HepG2 (cell line): ENCODE data around the gene FRMPD2. TPM values are rescaled to one million over a fixed set of nuclear protein-coding genes. Genes with fewer than 3 reads are reported as not detected.

Source experiments
- ATAC-seq: fragments of 200-7000 bp; cut with Tn5 transposase; 3 replicates; pipeline ENCODE4 v1.9.1; 2020; ENCODE audit warnings: mild to moderate bottlenecking, moderate library complexity
- BruUV-seq: library from RNA; stranded (reverse); fragments of 400-500 nt; replicated peaks from 2 replicates; lab custom pipeline; 2021; lab: Mats Ljungman, UMichigan
- CTCF ChIA-PET: fragments of 300-600 bp; formaldehyde crosslinking; extraction: SDS; loops from one replicate; lab custom pipeline; 2021; ENCODE audit warnings: low total read pairs, inconsistent platforms, low intra/inter-chr PET ratio; lab: Yijun Ruan, JAX
- POLR2A ChIA-PET: fragments of 350-600 bp; sonication (Branson Sonifier 250); formaldehyde crosslinking; loops from one replicate; lab custom pipeline; 2020; ENCODE audit warnings: antibody characterized with exemption, inconsistent platforms; lab: Yijun Ruan, JAX
- DNase-seq: peaks from one replicate; pipeline ENCODE4 v3.0.0-alpha.2; 2015; ENCODE audit warnings: low spot score
- FAIRE-seq: peaks from 3 replicates; lab custom pipeline; 2011; peaks lifted over from hg19 to GRCh38; lab: Jason Lieb, UNC
- H2AFZ ChIP-seq: one replicate; pipeline ENCODE4 v1.6.1; 2011; ENCODE audit warnings: low read length, inconsistent platforms
- H3K27ac ChIP-seq: fragments of 300-600 bp; 3 replicates; pipeline ENCODE4 v1.8.0; 2011; ENCODE audit warnings: mixed run types, mild to moderate bottlenecking, mixed read lengths, low read length, inconsistent platforms; ENCODE audit not compliant: insufficient read depth; ENCODE audit errors: extremely low read length
- H3K27me3 ChIP-seq, 2 experiments: fragments of 200-600 bp in 1 of 2; 2 replicates in 1 of 2; 3 replicates in 1 of 2; pipeline versions ENCODE4 v1.6.0 to v1.8.0; 2011; ENCODE audit warnings: low read length in 2 of 2, mild to moderate bottlenecking in 2 of 2, moderate library complexity in 2 of 2, inconsistent platforms in 1 of 2; ENCODE audit not compliant: insufficient read depth in 2 of 2, control insufficient read depth in 1 of 2
- H3K36me3 ChIP-seq, 2 experiments: fragments of 200-600 bp in 1 of 2; replicated peaks in 1 of 2; 2 replicates in 1 of 2; 3 replicates in 1 of 2; pipeline versions ENCODE4 v1.5.1 to v1.8.0; 2011; ENCODE audit warnings: low read length in 2 of 2, inconsistent platforms in 1 of 2; ENCODE audit not compliant: insufficient read depth in 2 of 2, control insufficient read depth in 1 of 2
- H3K4me1 ChIP-seq: 2 replicates; pipeline ENCODE4 v1.5.1; 2012; ENCODE audit warnings: low read length, inconsistent platforms; ENCODE audit not compliant: insufficient read depth
- H3K4me2 ChIP-seq: 2 replicates; pipeline ENCODE4 v1.6.0; 2011; ENCODE audit warnings: low read depth, low read length, inconsistent platforms
- H3K4me3 ChIP-seq, 3 experiments: fragments of 200-600 bp in 1 of 3; sonication (generic), shearing (Covaris generic) in 1 of 3; replicated peaks in 1 of 3; 2 replicates each; pipeline ENCODE4 v1.5.1; 2011 to 2016; ENCODE audit warnings: low read length in 3 of 3, inconsistent platforms in 2 of 3, low read depth in 2 of 3, mild to moderate bottlenecking in 2 of 3, control low read depth in 1 of 3, mixed read lengths in 1 of 3; ENCODE audit not compliant: insufficient read depth in 1 of 3
- H3K79me2 ChIP-seq: one replicate; pipeline ENCODE4 v1.6.1; 2011; ENCODE audit warnings: low read length, inconsistent platforms; ENCODE audit not compliant: insufficient read depth
- H3K9ac ChIP-seq: 2 replicates; pipeline ENCODE4 v1.6.0; 2011; ENCODE audit warnings: mild to moderate bottlenecking, low read depth, low read length, inconsistent platforms; ENCODE audit not compliant: insufficient read depth
- H3K9me3 ChIP-seq: 2 replicates; pipeline ENCODE4 v1.5.1; 2012; ENCODE audit warnings: mild to moderate bottlenecking, low read length
- H4K20me1 ChIP-seq: 2 replicates; pipeline ENCODE4 v1.6.0; 2011; ENCODE audit warnings: inconsistent platforms, mild to moderate bottlenecking, low read length, moderate library complexity; ENCODE audit not compliant: insufficient read depth
- HOXA9 ChIP-seq: sonication (generic); formaldehyde crosslinking; IDR thresholded peaks from 2 replicates; pipeline ENCODE4 v1.8.1; 2022; ENCODE audit warnings: missing genetic modification reagents, mild to moderate bottlenecking, moderate library complexity, borderline replicate concordance
- JUNB ChIP-seq: sonication (generic); formaldehyde crosslinking; IDR thresholded peaks from 2 replicates; pipeline ENCODE4 v1.8.0; 2022; ENCODE audit warnings: missing genetic modification reagents, mild to moderate bottlenecking, borderline replicate concordance
- MTA1 ChIP-seq: sonication (generic); formaldehyde crosslinking; IDR thresholded peaks from 2 replicates; pipeline ENCODE4 v1.4.0; 2020; ENCODE audit warnings: missing genetic modification reagents, mild to moderate bottlenecking, borderline replicate concordance
- ZFYVE20 ChIP-seq: sonication (generic); formaldehyde crosslinking; IDR thresholded peaks from 2 replicates; pipeline ENCODE4 v1.8.0; 2023; ENCODE audit warnings: low read depth, mild to moderate bottlenecking, moderate library complexity, missing genetic modification reagents, borderline replicate concordance
- ZNF44 ChIP-seq: sonication (generic); formaldehyde crosslinking; IDR thresholded peaks from 2 replicates; pipeline ENCODE4 v1.5.1; 2020; ENCODE audit warnings: mild to moderate bottlenecking, missing genetic modification reagents
- WGBS: methylation state at CpG from one replicate; pipeline ENCODE4 v1.1.6; 2017; ENCODE audit warnings: low lambda C conversion rate; 5-methylcytosine and 5-hydroxymethylcytosine counted together
- in situ Hi-C: cut with HindIII; loops from 2 replicates; pipeline ENCODE4 v1.10.0; 2017; ENCODE audit warnings: low pct_unique_long_range_greater_than_20kb; ENCODE audit not compliant: extremely low pct_ligation_motif_present
- intact Hi-C: fragments of 100-400 bp; cut with micrococcal nuclease; formaldehyde crosslinking; loops from one replicate; pipeline ENCODE4 v1.10.0; 2022; ENCODE audit not compliant: unreplicated experiment
- polyA plus RNA-seq, 8 experiments: library from polyadenylated mRNA; depleted of rRNA in 3 of 8; stranded (reverse) in 7 of 8; unstranded in 1 of 8; fragments of >200 nt; fragmentation: Illumina TruSeq in 4 of 8; extraction: Trizol in 4 of 8; gene quantifications; 2 replicates each; pipeline versions ENCODE4 v1.2.1 to v1.2.3, GENCODE V29; 2011 to 2016; ENCODE audit warnings: low read depth in 4 of 8, missing spikeins in 1 of 8, mixed read lengths in 1 of 8; ENCODE audit not compliant: insufficient read depth in 1 of 8
- total RNA-seq, 5 experiments: library from RNA; depleted of rRNA; stranded (reverse); fragments of >200 nt; fragmentation: Illumina TruSeq; extraction: Trizol; gene quantifications; 2 replicates each; pipeline ENCODE4 v1.2.3, GENCODE V29; 2016; ENCODE audit warnings: low read depth in 1 of 5
- TF ChIP-seq, protein P1 (sequence below): sonication (generic); formaldehyde crosslinking; IDR thresholded peaks from 2 replicates; pipeline ENCODE4 v1.4.0; 2020; ENCODE audit warnings: missing genetic modification reagents
- TF ChIP-seq, protein P2 (sequence below): sonication (generic); formaldehyde crosslinking; IDR thresholded peaks from 2 replicates; pipeline ENCODE4 v1.5.0; 2020; ENCODE audit warnings: missing genetic modification reagents
- TF ChIP-seq, protein P3 (sequence below): sonication (generic); formaldehyde crosslinking; IDR thresholded peaks from 2 replicates; pipeline ENCODE4 v1.5.1; 2020; ENCODE audit warnings: mild to moderate bottlenecking, missing genetic modification reagents, moderate library complexity
- TF ChIP-seq, protein P4 (sequence below): sonication (generic); formaldehyde crosslinking; conservative IDR thresholded peaks from 2 replicates; pipeline ENCODE4 v1.8.0; 2022; ENCODE audit warnings: mild to moderate bottlenecking, moderate library complexity, missing genetic modification reagents

The FRMPD2 gene
- total and polyA plus RNA-seq, 2 of the 13 experiments (the other 11 are each of a cell fraction or from before 2014, with no cell fraction given): 0.45 to 1.3 TPM

DNA sequence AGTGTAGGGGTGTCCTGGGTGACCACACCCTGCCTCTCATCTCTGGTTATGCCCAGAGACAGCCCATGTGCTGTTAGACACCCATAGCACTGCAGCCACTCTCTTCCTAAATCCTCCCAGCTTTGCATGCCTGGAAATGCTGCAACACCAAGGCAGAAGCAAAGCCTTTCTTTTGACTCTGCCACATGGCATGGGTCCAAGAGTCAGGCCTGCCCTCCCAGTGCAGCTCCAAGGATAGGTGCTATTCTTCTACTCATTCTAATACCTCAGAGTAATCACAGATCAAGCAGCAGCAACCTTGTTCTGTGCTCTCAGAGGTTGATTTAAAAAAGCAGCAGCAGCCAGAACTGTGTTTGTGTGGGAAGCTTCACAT is 23.4 kb downstream of the FRMPD2 start:
- no TSS peak for BruUV-seq
- ATAC-seq: peak; percentile 44
- DNase-seq: peak; percentile 4
- Histone ChIP-seq H3K9me3 (no peaks in the 10 kb centered on the region), H3K4me3 (peak overlapping the region in 1 of 3 experiments; percentile 30; a peak in 2 of 6 replicates), H2AFZ (no peak overlapping the region), H3K9ac (no peak overlapping the region), H4K20me1 (no peaks in the 10 kb centered on the region), H3K27me3 (no peaks in the 10 kb centered on the region), H3K79me2 (no peaks in the 10 kb centered on the region)
- intact Hi-C loops (no loop called here), in situ Hi-C loops (no loop called here)
- ChIA-PET POLR2A (no interaction called here), CTCF (no interaction called here)
- TF ChIP-seq HOXA9 (no peak), JUNB (no peak), MTA1 (CRISPR knock-in tag) (no peak)
- TF ChIP-seq, protein P1, sequence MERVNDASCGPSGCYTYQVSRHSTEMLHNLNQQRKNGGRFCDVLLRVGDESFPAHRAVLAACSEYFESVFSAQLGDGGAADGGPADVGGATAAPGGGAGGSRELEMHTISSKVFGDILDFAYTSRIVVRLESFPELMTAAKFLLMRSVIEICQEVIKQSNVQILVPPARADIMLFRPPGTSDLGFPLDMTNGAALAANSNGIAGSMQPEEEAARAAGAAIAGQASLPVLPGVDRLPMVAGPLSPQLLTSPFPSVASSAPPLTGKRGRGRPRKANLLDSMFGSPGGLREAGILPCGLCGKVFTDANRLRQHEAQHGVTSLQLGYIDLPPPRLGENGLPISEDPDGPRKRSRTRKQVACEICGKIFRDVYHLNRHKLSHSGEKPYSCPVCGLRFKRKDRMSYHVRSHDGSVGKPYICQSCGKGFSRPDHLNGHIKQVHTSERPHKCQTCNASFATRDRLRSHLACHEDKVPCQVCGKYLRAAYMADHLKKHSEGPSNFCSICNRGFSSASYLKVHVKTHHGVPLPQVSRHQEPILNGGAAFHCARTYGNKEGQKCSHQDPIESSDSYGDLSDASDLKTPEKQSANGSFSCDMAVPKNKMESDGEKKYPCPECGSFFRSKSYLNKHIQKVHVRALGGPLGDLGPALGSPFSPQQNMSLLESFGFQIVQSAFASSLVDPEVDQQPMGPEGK (CRISPR knock-in tag): no peak
- TF ChIP-seq, protein P2, sequence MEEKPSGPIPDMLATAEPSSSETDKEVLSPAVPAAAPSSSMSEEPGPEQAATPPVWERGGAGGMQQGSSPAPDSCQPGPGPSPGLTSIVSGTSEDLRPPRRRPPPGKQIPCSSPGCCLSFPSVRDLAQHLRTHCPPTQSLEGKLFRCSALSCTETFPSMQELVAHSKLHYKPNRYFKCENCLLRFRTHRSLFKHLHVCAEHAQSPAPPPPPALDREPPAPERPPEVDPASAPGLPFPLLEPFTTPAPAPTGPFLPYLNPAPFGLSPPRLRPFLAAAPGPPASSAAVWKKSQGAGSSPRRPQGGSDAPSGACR (CRISPR knock-in tag): no peak
- TF ChIP-seq, all 625 proteins: peak for 0
- H3K4me1 ChIP-seq: peaks cover 16% of the 10 kb centered on the region
- no peak overlapping the region for H3K27ac ChIP-seq
- H3K36me3 ChIP-seq: no peaks in the 10 kb centered on the region
- H3K4me2 ChIP-seq: peak overlapping the region; percentile 61
- no peak for FAIRE-seq

DNA sequence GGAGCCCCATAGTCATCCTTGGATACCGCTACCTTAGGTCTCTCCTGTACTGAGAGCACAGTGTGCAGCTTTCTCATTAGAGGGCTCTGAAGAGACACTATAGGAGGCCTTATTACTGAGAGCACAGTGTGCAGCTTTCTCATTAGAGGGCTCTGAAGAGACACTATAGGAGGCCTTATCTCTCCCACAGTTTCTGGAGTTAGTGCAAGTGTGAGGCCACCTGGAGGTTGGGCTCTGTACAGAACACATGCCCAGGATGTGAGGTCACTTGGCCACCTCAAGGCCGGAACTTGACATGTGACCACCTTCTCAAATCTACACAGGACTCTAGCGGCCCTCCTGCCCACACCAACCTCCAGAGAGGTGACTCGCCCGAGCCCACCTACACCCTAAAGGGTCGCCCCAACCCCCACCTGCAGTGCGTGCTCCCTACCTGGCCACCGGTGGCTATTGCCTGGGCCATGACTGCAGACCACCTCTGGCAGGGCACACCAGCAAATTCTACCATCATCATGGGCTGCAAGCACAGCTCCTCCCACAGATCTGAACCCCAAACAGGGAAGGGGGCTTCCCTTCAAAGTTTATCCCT is 24.6 kb downstream of the FRMPD2 start:
- DNase-seq: no peak
- WGBS: 88% methylated on average over 7 of the region's 8 CpGs
- Histone ChIP-seq H3K4me3 (no peak overlapping the region), H3K9ac (no peak overlapping the region), H3K79me2 (no peaks in the 10 kb centered on the region), H3K36me3 (no peaks in the 10 kb centered on the region), H4K20me1 (no peaks in the 10 kb centered on the region), H2AFZ (no peak overlapping the region), H3K4me2 (no peak overlapping the region), H3K9me3 (no peaks in the 10 kb centered on the region), H3K27me3 (no peaks in the 10 kb centered on the region), H3K27ac (no peak overlapping the region), H3K4me1 (peaks cover 16% of the 10 kb centered on the region)
- no peak for ATAC-seq
- intact Hi-C loops: no loop called here
- CTCF ChIA-PET: no interaction called here
- no peak for FAIRE-seq
- BruUV-seq: no TSS peak
- POLR2A ChIA-PET: no interaction called here
- in situ Hi-C loops: no loop called here
- no peak for TF ChIP-seq ZFYVE20 (CRISPR knock-in tag)
- TF ChIP-seq, protein P3, sequence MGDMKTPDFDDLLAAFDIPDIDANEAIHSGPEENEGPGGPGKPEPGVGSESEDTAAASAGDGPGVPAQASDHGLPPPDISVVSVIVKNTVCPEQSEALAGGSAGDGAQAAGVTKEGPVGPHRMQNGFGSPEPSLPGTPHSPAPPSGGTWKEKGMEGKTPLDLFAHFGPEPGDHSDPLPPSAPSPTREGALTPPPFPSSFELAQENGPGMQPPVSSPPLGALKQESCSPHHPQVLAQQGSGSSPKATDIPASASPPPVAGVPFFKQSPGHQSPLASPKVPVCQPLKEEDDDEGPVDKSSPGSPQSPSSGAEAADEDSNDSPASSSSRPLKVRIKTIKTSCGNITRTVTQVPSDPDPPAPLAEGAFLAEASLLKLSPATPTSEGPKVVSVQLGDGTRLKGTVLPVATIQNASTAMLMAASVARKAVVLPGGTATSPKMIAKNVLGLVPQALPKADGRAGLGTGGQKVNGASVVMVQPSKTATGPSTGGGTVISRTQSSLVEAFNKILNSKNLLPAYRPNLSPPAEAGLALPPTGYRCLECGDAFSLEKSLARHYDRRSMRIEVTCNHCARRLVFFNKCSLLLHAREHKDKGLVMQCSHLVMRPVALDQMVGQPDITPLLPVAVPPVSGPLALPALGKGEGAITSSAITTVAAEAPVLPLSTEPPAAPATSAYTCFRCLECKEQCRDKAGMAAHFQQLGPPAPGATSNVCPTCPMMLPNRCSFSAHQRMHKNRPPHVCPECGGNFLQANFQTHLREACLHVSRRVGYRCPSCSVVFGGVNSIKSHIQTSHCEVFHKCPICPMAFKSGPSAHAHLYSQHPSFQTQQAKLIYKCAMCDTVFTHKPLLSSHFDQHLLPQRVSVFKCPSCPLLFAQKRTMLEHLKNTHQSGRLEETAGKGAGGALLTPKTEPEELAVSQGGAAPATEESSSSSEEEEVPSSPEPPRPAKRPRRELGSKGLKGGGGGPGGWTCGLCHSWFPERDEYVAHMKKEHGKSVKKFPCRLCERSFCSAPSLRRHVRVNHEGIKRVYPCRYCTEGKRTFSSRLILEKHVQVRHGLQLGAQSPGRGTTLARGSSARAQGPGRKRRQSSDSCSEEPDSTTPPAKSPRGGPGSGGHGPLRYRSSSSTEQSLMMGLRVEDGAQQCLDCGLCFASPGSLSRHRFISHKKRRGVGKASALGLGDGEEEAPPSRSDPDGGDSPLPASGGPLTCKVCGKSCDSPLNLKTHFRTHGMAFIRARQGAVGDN: no peak
- TF ChIP-seq, protein P4, sequence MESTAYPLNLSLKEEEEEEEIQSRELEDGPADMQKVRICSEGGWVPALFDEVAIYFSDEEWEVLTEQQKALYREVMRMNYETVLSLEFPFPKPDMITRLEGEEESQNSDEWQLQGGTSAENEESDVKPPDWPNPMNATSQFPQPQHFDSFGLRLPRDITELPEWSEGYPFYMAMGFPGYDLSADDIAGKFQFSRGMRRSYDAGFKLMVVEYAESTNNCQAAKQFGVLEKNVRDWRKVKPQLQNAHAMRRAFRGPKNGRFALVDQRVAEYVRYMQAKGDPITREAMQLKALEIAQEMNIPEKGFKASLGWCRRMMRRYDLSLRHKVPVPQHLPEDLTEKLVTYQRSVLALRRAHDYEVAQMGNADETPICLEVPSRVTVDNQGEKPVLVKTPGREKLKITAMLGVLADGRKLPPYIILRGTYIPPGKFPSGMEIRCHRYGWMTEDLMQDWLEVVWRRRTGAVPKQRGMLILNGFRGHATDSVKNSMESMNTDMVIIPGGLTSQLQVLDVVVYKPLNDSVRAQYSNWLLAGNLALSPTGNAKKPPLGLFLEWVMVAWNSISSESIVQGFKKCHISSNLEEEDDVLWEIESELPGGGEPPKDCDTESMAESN (CRISPR knock-in tag): no peak
- TF ChIP-seq ZNF44 (CRISPR knock-in tag): no peak
